SKM-1 treated with dmso at 0.1 percent for 144 hours (cell line): ENCODE measurements around the gene PAX9.

Experiments used
- DNase-seq: peaks from one replicate; lab custom pipeline; 2025; ENCODE audit not compliant: unreplicated experiment; lab: John Stamatoyannopoulos, UW

The PAX9 gene

DNA sequence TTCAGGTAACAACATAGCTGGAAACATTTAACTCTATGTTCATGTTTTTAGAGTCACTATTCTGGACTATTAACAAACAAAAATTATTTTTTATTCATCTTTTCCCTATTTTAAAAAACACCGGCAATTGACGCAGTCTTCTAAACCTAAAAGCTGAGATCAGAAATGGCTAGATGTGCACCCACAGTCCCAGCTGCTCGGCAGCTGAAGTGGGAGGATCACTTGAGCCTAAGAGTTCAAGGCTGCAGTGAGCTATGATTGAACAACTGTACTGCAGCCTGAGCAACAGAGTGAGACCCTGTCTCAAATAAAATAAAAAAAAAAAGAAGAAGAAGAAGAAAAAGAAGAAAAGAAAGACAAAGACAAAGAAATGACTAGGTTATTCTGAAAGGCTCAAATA lies 64.5 kb downstream of the PAX9 start:
- no peak for DNase-seq
